ENCODE results near the gene LUZP2.

- TF ChIP-seq USF1 (IDR thresholded peaks at IDR 0.05; ENCODE audit: borderline replicate concordance, low read depth), result no peak
- TF ChIP-seq TAF1 (IDR thresholded peaks at IDR 0.05; ENCODE audit: borderline replicate concordance, low read depth, low read length), result no peak
- TF ChIP-seq NFIC (IDR thresholded peaks at IDR 0.05; ENCODE audit: borderline replicate concordance), result no peak
- TF ChIP-seq CTCF (IDR thresholded peaks at IDR 0.05), result no peak
- TF ChIP-seq RAD21 (IDR thresholded peaks at IDR 0.05; ENCODE audit: low read length), result no peak
- no peak for TF ChIP-seq POLR2AphosphoS5 (IDR thresholded peaks at IDR 0.05; ENCODE audit: low read depth, low read length)
- no peak for TF ChIP-seq RFX5 (IDR thresholded peaks at IDR 0.05; ENCODE audit: low read length)
- TF ChIP-seq EP300 (IDR thresholded peaks at IDR 0.05; ENCODE audit: borderline replicate concordance in 1 of 2, low read depth in 1 of 2, low read length in 1 of 2), result no peak
- no peak for TF ChIP-seq GABPA (IDR thresholded peaks at IDR 0.05; ENCODE audit: low read depth)
- TF ChIP-seq PBX3 (IDR thresholded peaks at IDR 0.05), result no peak
- no peak for TF ChIP-seq GATA2 (CRISPR knock-in tag; IDR thresholded peaks at IDR 0.05)
- TF ChIP-seq SIN3A (IDR thresholded peaks at IDR 0.05; ENCODE audit: borderline replicate concordance, low read depth, low read length), result no peak
- TF ChIP-seq TCF12 (IDR thresholded peaks at IDR 0.05), result no peak
These were observed 250.7 kb downstream of the LUZP2 start for GRCh38 chr11:24747275-24748251.

Measured in SK-N-SH (cell line).